ENCODE measurements around the gene PRDM2.

DNA sequence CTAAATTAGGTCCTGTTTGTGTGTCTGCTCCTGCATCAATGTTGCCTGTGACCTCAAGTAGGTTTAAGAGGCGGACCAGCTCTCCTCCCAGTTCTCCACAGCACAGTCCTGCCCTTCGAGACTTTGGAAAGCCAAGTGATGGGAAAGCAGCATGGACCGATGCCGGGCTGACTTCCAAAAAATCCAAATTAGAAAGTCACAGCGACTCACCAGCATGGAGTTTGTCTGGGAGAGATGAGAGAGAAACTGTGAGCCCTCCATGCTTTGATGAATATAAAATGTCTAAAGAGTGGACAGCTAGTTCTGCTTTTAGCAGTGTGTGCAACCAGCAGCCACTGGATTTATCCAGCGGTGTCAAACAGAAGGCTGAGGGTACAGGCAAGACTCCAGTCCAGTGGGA, 79.9 kb downstream of the PRDM2 start:
- TF ChIP-seq CTCF (IDR thresholded peaks at IDR 0.05; ENCODE audit: poor library complexity) (no peak), EZH2phosphoT487 (IDR thresholded peaks at IDR 0.05; ENCODE audit: low read depth, severe bottlenecking, unreplicated experiment) (no peak), EZH2 (IDR thresholded peaks at IDR 0.05; ENCODE audit: borderline replicate concordance) (no peak)
